ENCODE measurements around the gene ARHGDIA.
A peak's percentile ranks its signal among the peaks of the same experiment; 100 is the strongest.
"Not testable (repeated sequence)": the region's sequence is repeated elsewhere in the genome, so short reads cannot be mapped to it uniquely, and the experiment has no call there.

The ARHGDIA gene

GRCh38 chr17:81842725-81843504 is 28.2 kb downstream of the ARHGDIA start:
- DNase-seq (ENCODE audit: low spot score), result no peak

GRCh38 chr17:81842378-81842724 is 28.8 kb downstream of the ARHGDIA start:
- no peak for DNase-seq (ENCODE audit: low spot score)

GRCh38 chr17:81841866-81842265 is 29.3 kb downstream of the ARHGDIA start:
- DNase-seq (ENCODE audit: low spot score), result no peak

GRCh38 chr17:81840826-81841778 is 30.0 kb downstream of the ARHGDIA start:
- DNase-seq (ENCODE audit: low spot score), result no peak

- DNase-seq (ENCODE audit: low spot score), result not testable (repeated sequence)
Observed at GRCh38 chr17:81840059-81840458, 31.1 kb downstream of the ARHGDIA start.

- no peak for DNase-seq (ENCODE audit: low spot score)
Observed at GRCh38 chr17:81839301-81839700, 31.8 kb downstream of the ARHGDIA start.

GRCh38 chr17:81838753-81839255 is 32.3 kb downstream of the ARHGDIA start:
- no peak for DNase-seq (ENCODE audit: low spot score)

GRCh38 chr17:81837641-81838040 is 33.5 kb downstream of the ARHGDIA start:
- DNase-seq (ENCODE audit: low spot score), result no peak

- no peak for DNase-seq (ENCODE audit: low spot score)
Observed at GRCh38 chr17:81834831-81835267, 36.3 kb downstream of the ARHGDIA start, which contains the start of gene PPP1R27. Gene PPP1R27 (minus strand): TSS chr17:81835050. CDS start chr17:81834953, 97 bp downstream.

GRCh38 chr17:81833921-81834830 is 37.0 kb downstream of the ARHGDIA start:
- no peak for DNase-seq (ENCODE audit: low spot score)

GRCh38 chr17:81833160-81833920 is 37.8 kb downstream of the ARHGDIA start, which contains the start of gene MCRIP1:
Gene MCRIP1 (minus strand): TSS chr17:81833291. CDS start chr17:81824506, 8,785 bp downstream.
- peak; percentile 100 for DNase-seq (ENCODE audit: low spot score)

GRCh38 chr17:81832608-81833159 is 38.5 kb downstream of the ARHGDIA start:
- DNase-seq (ENCODE audit: low spot score), result peak; percentile 83

- DNase-seq (ENCODE audit: low spot score), result no peak
Observed at GRCh38 chr17:81831957-81832607, 39.1 kb downstream of the ARHGDIA start.

GRCh38 chr17:81831563-81831956 is 39.6 kb downstream of the ARHGDIA start:
- no peak for DNase-seq (ENCODE audit: low spot score)

- no peak for DNase-seq (ENCODE audit: low spot score)
Observed at GRCh38 chr17:81829858-81830257, 41.3 kb downstream of the ARHGDIA start.

- DNase-seq (ENCODE audit: low spot score), result no peak
Observed at GRCh38 chr17:81828656-81829055, 42.5 kb downstream of the ARHGDIA start.

GRCh38 chr17:81825841-81826466 is 45.2 kb downstream of the ARHGDIA start:
- DNase-seq (ENCODE audit: low spot score), result no peak

- no peak for DNase-seq (ENCODE audit: low spot score)
Observed at GRCh38 chr17:81824595-81824994, 46.5 kb downstream of the ARHGDIA start.

- no peak for DNase-seq (ENCODE audit: low spot score)
Observed at GRCh38 chr17:81823820-81824550, 47.2 kb downstream of the ARHGDIA start.
